Hepatocyte (in vitro differentiated cells): ENCODE measurements around the gene CMTM7. TPM values are rescaled to one million over a fixed set of nuclear protein-coding genes. Genes with fewer than 3 reads are reported as not detected.
A peak's percentile ranks its signal among the peaks of the same experiment; 100 is the strongest.
"Not testable (repeated sequence)": the region's sequence is repeated elsewhere in the genome, so short reads cannot be mapped to it uniquely, and the experiment has no call there.

Experiments
- DNase-seq: peaks from one replicate; pipeline ENCODE4 v3.0.0-alpha.2; 2016; ENCODE audit warnings: low spot score
- H2AFZ ChIP-seq: fragments of 200-600 bp; sonication (generic); 2 replicates; pipeline ENCODE4 v1.6.0; 2016; ENCODE audit warnings: antibody characterized with exemption, mild to moderate bottlenecking
- H3K27ac ChIP-seq: fragments of 200-600 bp; sonication (generic); 2 replicates; pipeline ENCODE4 v1.5.1; 2016; ENCODE audit warnings: mild to moderate bottlenecking
- H3K27me3 ChIP-seq: fragments of 200-600 bp; sonication (generic); 2 replicates; pipeline ENCODE4 v1.6.1; 2016
- H3K36me3 ChIP-seq: fragments of 200-600 bp; sonication (generic); replicated peaks from 2 replicates; pipeline ENCODE4 v1.5.1; 2016; ENCODE audit warnings: low read depth; ENCODE audit not compliant: insufficient read depth
- H3K4me1 ChIP-seq: fragments of 200-600 bp; sonication (generic); 2 replicates; pipeline ENCODE4 v1.5.1; 2016; ENCODE audit warnings: mild to moderate bottlenecking, moderate library complexity; ENCODE audit not compliant: insufficient read depth
- H3K4me2 ChIP-seq: fragments of 200-600 bp; sonication (generic); 2 replicates; pipeline ENCODE4 v1.6.0; 2016
- H3K4me3 ChIP-seq: fragments of 200-600 bp; sonication (generic); 2 replicates; pipeline ENCODE4 v1.5.1; 2016; ENCODE audit warnings: mild to moderate bottlenecking
- H3K79me2 ChIP-seq: fragments of 200-600 bp; sonication (generic); 2 replicates; pipeline ENCODE4 v1.6.0; 2017; ENCODE audit warnings: mild to moderate bottlenecking
- H3K9me2 ChIP-seq: fragments of 200-600 bp; sonication (generic); replicated peaks from 2 replicates; pipeline ENCODE4 v1.6.0; 2017; ENCODE audit warnings: mild to moderate bottlenecking; ENCODE audit not compliant: insufficient read depth
- H3K9me3 ChIP-seq: fragments of 200-600 bp; sonication (generic); 2 replicates; pipeline ENCODE4 v1.5.1; 2016; ENCODE audit warnings: low read depth, mild to moderate bottlenecking
- H4K20me1 ChIP-seq: fragments of 200-600 bp; sonication (generic); 2 replicates; pipeline ENCODE4 v1.6.0; 2016; ENCODE audit warnings: mild to moderate bottlenecking; ENCODE audit not compliant: insufficient read depth, poor library complexity, severe bottlenecking
- EZH2 ChIP-seq: fragments of 200-600 bp; sonication (generic); IDR thresholded peaks from 2 replicates; pipeline ENCODE4 v1.6.1; 2016; ENCODE audit warnings: antibody characterized with exemption, mild to moderate bottlenecking, borderline replicate concordance
- EZH2phosphoT487 ChIP-seq: fragments of 200-600 bp; sonication (generic); IDR thresholded peaks from one replicate; pipeline ENCODE4 v1.6.1; 2018; ENCODE audit warnings: antibody characterized with exemption, mild to moderate bottlenecking, low read depth, moderate library complexity; ENCODE audit not compliant: unreplicated experiment, severe bottlenecking
- WGBS: methylation state at CpG from one replicate; pipeline ENCODE4 v1.1.6; 2016; ENCODE audit warnings: low lambda C conversion rate; ENCODE audit errors: missing lambda C conversion rate; 5-methylcytosine and 5-hydroxymethylcytosine counted together
- polyA plus RNA-seq: library from polyadenylated mRNA; unstranded; fragments of >200 nt; fragmentation: Nextera tagmentation; extraction: Ambion mirVana; gene quantifications from 2 replicates; pipeline ENCODE4 v1.2.1, GENCODE V29; 2016
- total RNA-seq: library from RNA; depleted of rRNA; stranded (reverse); fragments of >200 nt; gene quantifications from 2 replicates; pipeline ENCODE4 v1.2.3, GENCODE V29; 2014
- TF ChIP-seq, protein P1 (sequence below): fragments of 200-600 bp; sonication (generic); IDR thresholded peaks from 2 replicates; pipeline ENCODE4 v1.5.1; 2016; ENCODE audit warnings: antibody characterized with exemption, mild to moderate bottlenecking; ENCODE audit not compliant: poor library complexity

The CMTM7 gene
- total and polyA plus RNA-seq, 2 experiments from 2014 or later = 6.1 to 63.0 TPM

GRCh38 chr3:32463415-32463814, 71.8 kb downstream of the CMTM7 start:
- peaks cover 14% of the 10 kb centered on the region for H3K4me1 ChIP-seq
- not testable (repeated sequence) for DNase-seq, H3K4me2 ChIP-seq, H3K27me3 ChIP-seq, H3K36me3 ChIP-seq, H3K79me2 ChIP-seq, H2AFZ ChIP-seq, H3K9me3 ChIP-seq, H3K4me3 ChIP-seq, H4K20me1 ChIP-seq, H3K9me2 ChIP-seq, H3K27ac ChIP-seq
- 67% methylated on average over 7 of the region's 7 CpGs for WGBS

DNA sequence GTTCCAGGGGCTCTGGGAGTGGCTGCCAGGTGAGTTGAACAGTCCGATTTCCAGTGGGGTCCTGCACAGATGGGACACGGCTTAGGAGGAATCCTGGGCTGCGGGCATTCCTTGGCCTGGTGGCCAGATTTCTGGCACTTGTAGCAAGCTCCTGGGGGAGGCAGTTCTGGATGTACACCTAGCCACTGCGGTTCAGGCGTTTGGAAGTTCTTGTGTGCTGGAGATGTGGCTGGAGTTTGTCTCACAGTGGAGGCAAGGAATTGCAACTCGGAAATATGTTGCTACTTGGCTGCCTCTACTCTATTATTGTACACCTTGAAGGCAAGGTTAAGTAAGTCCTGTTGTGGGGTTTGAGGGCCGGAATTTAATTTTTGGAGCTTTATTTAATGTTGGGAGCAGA, 73.1 kb downstream of the CMTM7 start:
- peaks cover 14% of the 10 kb centered on the region for H3K4me1 ChIP-seq
- DNase-seq, H3K4me2 ChIP-seq, H3K27me3 ChIP-seq, H3K27ac ChIP-seq, H4K20me1 ChIP-seq, H3K36me3 ChIP-seq, H3K79me2 ChIP-seq, H2AFZ ChIP-seq, H3K9me3 ChIP-seq, H3K9me2 ChIP-seq, H3K4me3 ChIP-seq: not testable (repeated sequence)
- WGBS = 88% methylated on average over 7 of the region's 7 CpGs

DNA sequence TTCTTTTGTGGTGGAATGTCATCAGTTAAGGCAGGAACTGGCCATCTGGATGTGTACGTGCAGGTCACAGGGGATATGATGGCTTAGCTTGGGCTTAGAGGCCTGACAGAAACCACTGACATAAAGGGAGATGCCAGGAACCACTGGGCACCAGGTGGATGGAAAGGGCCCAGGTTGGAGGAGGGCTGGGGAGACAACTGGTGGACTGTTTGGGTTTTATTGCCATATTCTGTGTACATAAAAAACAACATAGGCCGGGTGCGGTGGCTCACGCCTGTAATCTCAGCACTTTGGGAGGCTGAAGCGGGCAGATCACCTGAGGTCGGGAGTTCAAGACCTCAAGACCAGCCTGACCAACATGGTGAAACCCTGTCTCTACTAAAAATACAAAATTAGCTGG, 75.2 kb downstream of the CMTM7 start:
- not testable (repeated sequence) for H3K4me3 ChIP-seq, H3K79me2 ChIP-seq, H4K20me1 ChIP-seq, H3K4me1 ChIP-seq, H2AFZ ChIP-seq, H3K9me2 ChIP-seq, H3K27me3 ChIP-seq, H3K36me3 ChIP-seq, H3K27ac ChIP-seq, H3K4me2 ChIP-seq, DNase-seq, H3K9me3 ChIP-seq
- 92% methylated on average over 6 of the region's 6 CpGs for WGBS

- H3K9me2 ChIP-seq = no peaks in the 10 kb centered on the region
- no peaks in the 10 kb centered on the region for H3K27me3 ChIP-seq
- H3K36me3 ChIP-seq = no peaks in the 10 kb centered on the region
- 43% methylated on average over 41 of the region's 41 CpGs for WGBS
- no peaks in the 10 kb centered on the region for H4K20me1 ChIP-seq
- H2AFZ ChIP-seq = no peak overlapping the region
- DNase-seq = peak; percentile 79
- no peak overlapping the region for H3K27ac ChIP-seq
- H3K4me2 ChIP-seq = peak overlapping the region; percentile 71
- H3K9me3 ChIP-seq = no peaks in the 10 kb centered on the region
- TF ChIP-seq EZH2phosphoT487 = no peak
- TF ChIP-seq, protein P1, sequence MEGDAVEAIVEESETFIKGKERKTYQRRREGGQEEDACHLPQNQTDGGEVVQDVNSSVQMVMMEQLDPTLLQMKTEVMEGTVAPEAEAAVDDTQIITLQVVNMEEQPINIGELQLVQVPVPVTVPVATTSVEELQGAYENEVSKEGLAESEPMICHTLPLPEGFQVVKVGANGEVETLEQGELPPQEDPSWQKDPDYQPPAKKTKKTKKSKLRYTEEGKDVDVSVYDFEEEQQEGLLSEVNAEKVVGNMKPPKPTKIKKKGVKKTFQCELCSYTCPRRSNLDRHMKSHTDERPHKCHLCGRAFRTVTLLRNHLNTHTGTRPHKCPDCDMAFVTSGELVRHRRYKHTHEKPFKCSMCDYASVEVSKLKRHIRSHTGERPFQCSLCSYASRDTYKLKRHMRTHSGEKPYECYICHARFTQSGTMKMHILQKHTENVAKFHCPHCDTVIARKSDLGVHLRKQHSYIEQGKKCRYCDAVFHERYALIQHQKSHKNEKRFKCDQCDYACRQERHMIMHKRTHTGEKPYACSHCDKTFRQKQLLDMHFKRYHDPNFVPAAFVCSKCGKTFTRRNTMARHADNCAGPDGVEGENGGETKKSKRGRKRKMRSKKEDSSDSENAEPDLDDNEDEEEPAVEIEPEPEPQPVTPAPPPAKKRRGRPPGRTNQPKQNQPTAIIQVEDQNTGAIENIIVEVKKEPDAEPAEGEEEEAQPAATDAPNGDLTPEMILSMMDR = peak; percentile 97
- H3K4me1 ChIP-seq = no peaks in the 10 kb centered on the region
- no peaks in the 10 kb centered on the region for H3K79me2 ChIP-seq
- H3K4me3 ChIP-seq = no peak overlapping the region
Observed at GRCh38 chr3:32467333-32468070, 75.8 kb downstream of the CMTM7 start.

DNA sequence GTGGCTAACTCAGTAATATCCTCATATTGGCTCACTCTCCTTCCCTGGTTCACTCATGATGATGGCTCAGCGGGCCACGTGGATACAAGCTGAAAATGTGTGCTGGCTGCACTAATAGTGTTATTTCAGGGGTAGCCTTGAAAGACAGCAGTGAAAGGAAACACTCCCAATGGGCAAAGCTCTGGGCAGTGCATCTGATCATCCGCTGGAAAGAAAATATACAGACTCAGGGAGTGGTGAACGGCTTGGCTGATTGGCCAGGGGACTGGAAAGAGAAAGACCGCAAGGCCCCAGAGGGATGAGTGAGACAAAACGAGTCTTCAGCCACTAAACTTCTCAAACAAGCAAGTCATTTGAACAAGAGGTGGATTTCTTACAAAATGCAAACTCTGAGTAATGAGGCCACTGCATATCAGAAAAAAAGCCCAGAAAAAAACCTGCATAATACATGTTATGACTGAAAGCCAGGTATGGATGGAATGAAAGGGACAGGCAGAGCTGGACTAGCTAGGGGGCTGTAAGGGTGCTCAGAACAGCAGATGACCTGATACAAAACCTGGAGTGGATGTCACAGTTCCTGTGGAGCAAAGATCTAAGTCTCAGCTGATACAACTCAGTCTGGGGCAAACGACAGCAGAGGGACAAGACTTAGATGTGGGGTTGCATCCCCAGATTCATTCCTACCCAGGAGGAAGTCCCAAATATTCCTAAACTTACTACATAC, 77.7 kb downstream of the CMTM7 start:
- H3K27me3 ChIP-seq = no peaks in the 10 kb centered on the region
- H2AFZ ChIP-seq = no peak overlapping the region
- H3K36me3 ChIP-seq = no peaks in the 10 kb centered on the region
- H4K20me1 ChIP-seq = no peaks in the 10 kb centered on the region
- H3K4me3 ChIP-seq = no peak overlapping the region
- 87% methylated on average over 7 of the region's 7 CpGs for WGBS
- no peak overlapping the region for H3K27ac ChIP-seq
- no peaks in the 10 kb centered on the region for H3K9me3 ChIP-seq
- no peak overlapping the region for H3K4me2 ChIP-seq
- H3K4me1 ChIP-seq = no peaks in the 10 kb centered on the region
- no peak for DNase-seq
- no peaks in the 10 kb centered on the region for H3K79me2 ChIP-seq
- no peaks in the 10 kb centered on the region for H3K9me2 ChIP-seq
- TF ChIP-seq EZH2phosphoT487 (no peak), EZH2 (no peak)
- TF ChIP-seq, protein P1 = no peak
